GM10248 (cell line): Measurements from ENCODE around the gene EIF4EBP2.

Experiments used
- CTCF ChIA-PET: fragments of 300-600 bp; sonication (Branson Sonifier 250); formaldehyde crosslinking; extraction: SDS; loops from one replicate; lab custom pipeline; 2021; ENCODE audit warnings: antibody characterized with exemption; lab: Yijun Ruan, JAX
- POLR2A ChIA-PET: fragments of 350-650 bp; sonication (Branson Sonifier 250); formaldehyde crosslinking; extraction: SDS; loops from one replicate; lab custom pipeline; 2020; ENCODE audit warnings: antibody characterized with exemption; lab: Yijun Ruan, JAX
- DNase-seq: peaks from one replicate; pipeline ENCODE4 v3.0.0; 2012; ENCODE audit errors: extremely low spot score
- CTCF ChIP-seq: IDR thresholded peaks from 2 replicates; pipeline ENCODE4 v1.5.1; 2012; ENCODE audit warnings: mild to moderate bottlenecking, low read depth; ENCODE audit errors: extremely low read depth, missing control alignments, control extremely low read depth

Gene EIF4EBP2

DNA sequence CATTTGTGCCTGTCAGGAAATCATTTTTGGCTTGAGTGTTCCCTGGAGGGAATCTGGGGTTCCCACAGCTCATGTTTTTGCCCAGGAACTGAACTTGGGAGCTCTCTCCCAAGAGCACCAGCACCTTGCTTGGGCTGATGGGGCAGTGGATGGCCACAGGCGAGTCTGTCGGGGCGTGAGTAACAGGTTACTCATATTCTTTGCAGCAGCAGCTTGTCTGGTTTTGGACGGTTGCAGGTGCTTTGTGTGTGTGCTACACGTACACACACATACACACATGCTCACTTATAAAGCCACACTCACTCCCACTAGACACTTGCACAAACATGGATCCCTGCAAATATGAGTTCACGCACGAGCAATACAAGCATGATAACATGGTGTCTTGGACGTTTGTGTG, 71.7 kb downstream of the EIF4EBP2 start:
- DNase-seq, result no peak
- ChIA-PET POLR2A (no interaction called here), CTCF (interaction anchor here (5.4 kb wide), 1 partner anchor 14 kb away, joined by 42 read pairs; no protein-coding TSS in a partner anchor)

DNA sequence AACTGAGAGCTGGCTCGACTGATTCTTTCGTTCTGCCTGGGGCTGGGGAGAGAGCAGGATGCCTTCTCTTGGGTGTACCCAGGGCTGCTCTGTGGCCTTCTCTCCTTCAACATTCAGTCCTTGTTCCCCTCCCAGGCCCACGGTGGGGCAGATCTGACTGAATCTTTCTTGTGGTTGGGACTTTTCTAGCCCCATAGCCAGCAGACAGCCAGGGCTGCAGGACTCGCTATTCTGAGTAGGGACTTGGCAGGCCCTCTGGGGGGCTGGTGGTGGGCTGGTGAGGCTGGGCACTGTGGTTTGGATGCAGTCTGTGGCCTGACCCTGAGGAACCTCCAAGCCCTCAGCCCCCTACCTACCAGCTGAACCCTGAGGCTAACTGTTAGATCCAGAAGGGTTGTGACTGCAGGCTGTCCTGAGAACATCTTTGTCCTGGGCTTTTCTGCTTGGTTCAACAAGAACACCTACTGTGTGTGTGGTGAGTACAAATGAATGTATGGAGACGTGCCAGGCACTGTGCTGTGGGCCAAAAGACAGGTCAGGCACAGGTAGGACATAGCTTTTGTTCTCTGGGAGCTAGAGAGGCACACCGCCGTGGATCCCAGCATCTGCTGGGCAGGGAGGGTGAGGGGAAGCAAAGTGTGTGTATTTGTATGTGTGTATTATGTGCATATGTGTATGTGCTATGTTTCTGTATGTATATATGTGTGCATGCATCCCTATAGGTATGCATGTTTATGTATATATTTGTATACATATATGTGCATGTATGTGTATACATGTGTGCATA, 72.5 kb downstream of the EIF4EBP2 start:
- POLR2A ChIA-PET, result no interaction called here
- no peak for TF ChIP-seq CTCF
- DNase-seq, result no peak
- CTCF ChIA-PET, result interaction anchor here (5.4 kb wide), 1 partner anchor 15 kb away, joined by 42 read pairs; no protein-coding TSS in a partner anchor

More for the DNA sequence above, 71.7 kb downstream of the EIF4EBP2 start:
- TF ChIP-seq CTCF, result no peak

DNA sequence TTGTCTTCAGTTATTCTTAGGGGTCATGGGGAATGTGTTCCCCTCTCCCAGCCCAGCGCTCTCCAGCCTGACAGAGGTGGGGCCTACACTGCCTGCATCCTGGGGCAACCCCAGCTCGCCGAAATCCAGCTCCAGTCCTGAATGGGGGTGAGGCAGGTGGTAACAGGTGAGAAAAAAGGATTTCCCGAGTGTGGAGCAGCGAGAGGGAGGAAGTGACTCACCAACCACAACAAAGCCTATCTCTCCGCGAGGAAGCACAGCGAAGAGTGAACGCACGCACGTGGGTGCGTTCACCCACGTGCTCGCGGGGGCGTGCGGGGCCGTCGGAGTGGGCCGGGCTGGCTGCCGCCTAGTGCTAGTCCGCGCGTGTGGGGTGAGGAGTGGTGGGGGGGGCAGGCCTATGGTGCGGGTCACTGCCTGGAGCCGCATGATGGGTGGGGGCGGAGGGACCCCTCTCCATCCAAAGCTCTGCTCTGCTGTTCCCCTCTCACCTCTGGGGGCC, 73.8 kb downstream of the EIF4EBP2 start:
- ChIA-PET POLR2A (no interaction called here), CTCF (interaction anchor here (0.9 to 5.4 kb wide), 3 partner anchors 12 to 22 kb away, joined by 3 to 42 read pairs (median 3); no protein-coding TSS in a partner anchor)
- TF ChIP-seq CTCF, result no peak
- DNase-seq, result peak; percentile 54
